HEK293T (cell line): ENCODE data around the gene SSBP2.

Experiments used
- SUZ12 ChIP-seq: fragments of 450-650 bp; IDR thresholded peaks from 2 replicates; pipeline ENCODE4 v1.6.1; 2016; ENCODE audit warnings: mild to moderate bottlenecking
- TF ChIP-seq, protein P1 (sequence below): fragments of 450-650 bp; IDR thresholded peaks from 2 replicates; pipeline ENCODE4 v1.6.1; 2016

- TF ChIP-seq, protein P1, sequence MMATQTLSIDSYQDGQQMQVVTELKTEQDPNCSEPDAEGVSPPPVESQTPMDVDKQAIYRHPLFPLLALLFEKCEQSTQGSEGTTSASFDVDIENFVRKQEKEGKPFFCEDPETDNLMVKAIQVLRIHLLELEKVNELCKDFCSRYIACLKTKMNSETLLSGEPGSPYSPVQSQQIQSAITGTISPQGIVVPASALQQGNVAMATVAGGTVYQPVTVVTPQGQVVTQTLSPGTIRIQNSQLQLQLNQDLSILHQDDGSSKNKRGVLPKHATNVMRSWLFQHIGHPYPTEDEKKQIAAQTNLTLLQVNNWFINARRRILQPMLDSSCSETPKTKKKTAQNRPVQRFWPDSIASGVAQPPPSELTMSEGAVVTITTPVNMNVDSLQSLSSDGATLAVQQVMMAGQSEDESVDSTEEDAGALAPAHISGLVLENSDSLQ = no peak
- no peak for TF ChIP-seq SUZ12
These were observed 17.0 kb upstream of the SSBP2 start for GRCh38 chr5:81767938-81768337.
